Fibroblast of upper back skin (primary cell): ENCODE data around the gene ADAMTS20.
"Not testable (repeated sequence)": the region's sequence is repeated elsewhere in the genome, so short reads cannot be mapped to it uniquely, and the experiment has no call there.

ENCODE experiments used
- DNase-seq: peaks from one replicate; pipeline ENCODE4 v3.0.0-alpha.2; 2013

Gene ADAMTS20, protein sequence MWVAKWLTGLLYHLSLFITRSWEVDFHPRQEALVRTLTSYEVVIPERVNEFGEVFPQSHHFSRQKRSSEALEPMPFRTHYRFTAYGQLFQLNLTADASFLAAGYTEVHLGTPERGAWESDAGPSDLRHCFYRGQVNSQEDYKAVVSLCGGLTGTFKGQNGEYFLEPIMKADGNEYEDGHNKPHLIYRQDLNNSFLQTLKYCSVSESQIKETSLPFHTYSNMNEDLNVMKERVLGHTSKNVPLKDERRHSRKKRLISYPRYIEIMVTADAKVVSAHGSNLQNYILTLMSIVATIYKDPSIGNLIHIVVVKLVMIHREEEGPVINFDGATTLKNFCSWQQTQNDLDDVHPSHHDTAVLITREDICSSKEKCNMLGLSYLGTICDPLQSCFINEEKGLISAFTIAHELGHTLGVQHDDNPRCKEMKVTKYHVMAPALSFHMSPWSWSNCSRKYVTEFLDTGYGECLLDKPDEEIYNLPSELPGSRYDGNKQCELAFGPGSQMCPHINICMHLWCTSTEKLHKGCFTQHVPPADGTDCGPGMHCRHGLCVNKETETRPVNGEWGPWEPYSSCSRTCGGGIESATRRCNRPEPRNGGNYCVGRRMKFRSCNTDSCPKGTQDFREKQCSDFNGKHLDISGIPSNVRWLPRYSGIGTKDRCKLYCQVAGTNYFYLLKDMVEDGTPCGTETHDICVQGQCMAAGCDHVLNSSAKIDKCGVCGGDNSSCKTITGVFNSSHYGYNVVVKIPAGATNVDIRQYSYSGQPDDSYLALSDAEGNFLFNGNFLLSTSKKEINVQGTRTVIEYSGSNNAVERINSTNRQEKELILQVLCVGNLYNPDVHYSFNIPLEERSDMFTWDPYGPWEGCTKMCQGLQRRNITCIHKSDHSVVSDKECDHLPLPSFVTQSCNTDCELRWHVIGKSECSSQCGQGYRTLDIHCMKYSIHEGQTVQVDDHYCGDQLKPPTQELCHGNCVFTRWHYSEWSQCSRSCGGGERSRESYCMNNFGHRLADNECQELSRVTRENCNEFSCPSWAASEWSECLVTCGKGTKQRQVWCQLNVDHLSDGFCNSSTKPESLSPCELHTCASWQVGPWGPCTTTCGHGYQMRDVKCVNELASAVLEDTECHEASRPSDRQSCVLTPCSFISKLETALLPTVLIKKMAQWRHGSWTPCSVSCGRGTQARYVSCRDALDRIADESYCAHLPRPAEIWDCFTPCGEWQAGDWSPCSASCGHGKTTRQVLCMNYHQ (N-terminal part only)

DNA sequence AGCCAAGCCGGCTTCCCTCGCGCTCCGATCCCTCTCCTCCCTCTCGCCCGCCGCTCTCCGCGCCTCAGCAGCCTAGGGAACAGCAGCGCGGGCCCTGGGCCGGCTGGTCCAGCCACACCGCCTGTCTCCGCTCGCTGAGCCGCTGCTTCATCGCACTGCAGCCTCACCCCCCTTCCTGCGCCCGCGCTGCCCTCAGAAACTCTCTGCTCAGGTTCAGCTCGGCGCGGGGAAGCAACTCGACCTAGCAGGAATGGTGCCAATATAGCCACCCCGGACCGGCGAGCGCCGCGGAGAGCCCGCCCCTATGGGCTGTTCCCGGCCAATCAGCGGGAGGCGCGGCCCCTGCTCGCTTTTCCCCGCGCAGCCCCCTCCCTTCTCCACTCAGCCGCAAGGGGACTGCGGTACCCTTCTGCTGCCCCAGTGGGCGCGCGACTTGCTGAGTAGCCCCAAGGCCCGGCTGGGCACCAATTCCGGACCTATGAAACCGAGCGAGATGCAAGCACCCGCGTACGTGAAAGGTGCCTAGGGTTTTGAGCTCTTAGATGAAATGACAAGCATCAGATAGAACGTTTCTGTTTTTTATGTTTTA, at the start of gene ADAMTS20:
Gene ADAMTS20 (minus strand): TSS at position 233 of the 589 bp plus-strand sequence. CDS start 282 bp downstream, outside the sequence.
- peak; percentile 20 for DNase-seq

DNA sequence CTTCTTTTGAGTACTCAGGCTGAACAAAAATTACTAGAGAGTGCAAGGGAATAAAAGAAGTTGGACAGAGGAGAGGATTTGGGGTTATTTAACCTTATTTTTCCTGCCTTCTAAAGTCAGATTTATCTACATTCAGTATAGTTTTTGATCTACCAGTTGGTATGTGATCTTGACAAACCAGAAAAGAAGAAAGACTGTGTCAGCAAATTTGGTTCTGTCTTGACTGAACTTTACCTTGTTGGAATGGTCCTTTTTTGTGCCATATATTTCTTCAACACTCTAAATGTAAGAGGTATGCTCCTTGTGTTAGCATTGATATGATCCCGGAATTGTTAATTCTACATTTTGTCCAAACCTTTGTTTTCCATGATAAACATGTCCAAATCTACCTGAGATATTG, 47.7 kb upstream of the ADAMTS20 start:
- DNase-seq, result no peak

DNA sequence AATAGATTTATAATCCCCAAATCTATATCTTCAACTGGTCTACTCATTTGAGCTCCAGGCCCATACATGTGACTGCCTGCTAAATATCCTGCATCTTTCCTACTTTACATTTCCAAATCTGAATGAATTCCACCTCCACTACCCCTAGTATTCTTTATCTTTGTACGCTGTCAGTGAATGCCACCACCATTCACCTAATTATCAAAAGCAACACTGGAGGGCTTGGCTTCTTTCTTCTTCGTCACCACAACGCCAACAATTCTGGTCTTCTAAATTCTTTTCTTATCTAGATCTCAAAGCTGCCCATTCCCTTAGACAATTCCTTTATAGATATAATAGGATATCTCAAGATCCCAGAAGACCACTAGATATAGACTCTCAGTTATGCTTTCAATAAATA, 47.1 kb upstream of the ADAMTS20 start:
- no peak for DNase-seq

DNA sequence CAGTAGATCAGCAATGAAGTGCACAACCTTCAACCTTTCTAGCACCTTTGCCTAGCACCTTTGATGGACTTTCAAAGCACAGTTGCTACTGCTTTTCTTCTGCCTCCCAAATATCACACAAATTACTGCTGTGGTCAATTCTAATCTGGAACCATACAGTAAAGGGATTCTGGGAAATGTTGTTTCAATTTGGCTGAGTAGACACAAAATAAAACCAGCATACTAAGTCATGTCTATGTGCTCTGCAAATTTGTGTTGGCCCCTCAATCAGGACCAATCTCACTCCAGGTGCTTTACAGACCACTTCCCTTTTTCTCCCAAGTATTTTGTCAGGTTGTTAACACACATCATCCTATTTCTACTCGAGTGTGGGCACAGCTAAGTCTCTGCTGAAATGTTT, 38.3 kb upstream of the ADAMTS20 start:
- no peak for DNase-seq

DNA sequence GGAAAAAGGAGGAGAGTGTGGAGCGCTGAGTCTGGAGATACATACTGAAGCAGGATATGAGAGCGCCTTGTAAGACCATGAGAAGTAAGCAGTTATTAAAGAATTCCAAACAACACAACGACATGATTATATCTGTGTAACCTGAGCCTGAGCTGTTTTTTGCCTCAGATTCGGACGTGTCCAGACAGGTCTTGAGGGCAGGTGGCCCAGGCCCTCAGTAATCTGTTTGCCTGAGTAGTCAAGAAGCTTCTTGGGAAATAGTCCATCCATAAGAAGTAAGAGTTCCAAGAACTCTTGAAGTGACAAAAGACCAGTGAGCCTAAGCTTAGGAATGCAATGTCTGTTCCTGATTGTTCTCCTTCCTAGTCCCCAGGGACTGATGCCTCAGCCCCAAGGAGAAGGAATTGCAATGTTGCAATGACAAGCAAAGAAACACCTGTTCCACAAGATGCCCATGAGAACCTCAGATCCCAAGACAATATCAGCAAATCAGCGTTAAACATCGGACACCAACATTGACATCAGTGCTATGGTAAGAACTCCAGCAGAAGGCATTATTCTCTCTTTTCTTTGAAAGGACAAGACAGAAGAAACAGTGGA, 34.7 kb upstream of the ADAMTS20 start:
- DNase-seq, result no peak

DNA sequence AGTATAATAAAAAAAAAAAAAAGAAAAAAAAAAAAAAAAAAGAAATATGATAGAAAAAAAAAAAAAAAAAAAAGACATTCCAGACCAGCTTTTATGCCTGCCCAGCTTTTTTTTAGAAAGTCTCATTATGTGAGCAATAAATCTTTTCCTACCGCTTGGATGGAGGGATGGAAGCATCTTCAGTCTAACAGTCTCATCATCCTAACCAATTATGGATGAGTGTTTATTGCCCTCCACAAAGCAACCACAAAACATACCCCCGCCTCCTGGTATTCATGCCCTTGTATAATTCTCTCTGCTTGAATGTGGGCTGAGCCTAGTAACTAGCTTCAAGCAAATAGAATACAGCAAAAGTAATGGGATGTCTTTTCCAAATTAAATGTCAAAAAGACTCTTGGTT, 33.7 kb upstream of the ADAMTS20 start:
- DNase-seq, result no peak

DNA sequence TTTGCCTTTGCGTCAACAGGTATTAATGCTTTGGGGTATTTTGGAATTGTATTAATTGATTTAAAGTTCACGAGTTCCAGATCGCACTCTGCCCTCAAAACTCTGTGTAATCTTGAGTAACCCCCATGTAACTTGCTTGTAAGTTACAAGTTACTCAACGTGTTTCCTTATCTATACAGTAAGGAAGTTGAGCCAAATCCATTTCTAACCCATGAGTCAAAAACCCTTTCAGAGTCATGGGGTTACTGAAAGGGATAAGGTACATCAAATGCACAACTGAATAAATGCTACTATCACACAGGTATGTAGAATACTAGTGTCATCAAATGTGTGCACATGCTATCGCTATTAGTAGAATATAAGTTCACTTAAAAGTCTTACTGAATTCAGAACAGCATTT, 28.6 kb upstream of the ADAMTS20 start:
- no peak for DNase-seq

DNA sequence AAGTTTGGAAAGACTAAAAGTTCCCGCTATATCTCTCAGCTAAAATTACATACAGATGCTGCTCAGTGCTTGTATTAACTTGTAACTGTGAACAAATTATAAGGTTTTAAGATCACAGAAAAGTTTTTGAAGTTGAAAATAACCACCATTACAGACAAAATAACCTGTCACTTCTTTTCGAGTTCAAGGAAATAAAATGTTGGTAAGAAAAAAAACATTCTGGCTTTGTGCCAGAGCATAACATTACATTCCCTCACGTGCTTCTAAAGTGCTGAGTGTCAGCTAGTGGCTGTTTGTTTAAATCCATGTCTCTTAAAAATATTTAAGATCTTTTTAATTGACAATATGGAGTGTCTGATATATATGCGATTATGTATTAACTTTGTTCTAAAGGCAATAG, 27.2 kb upstream of the ADAMTS20 start:
- peak; percentile 3 for DNase-seq

DNA sequence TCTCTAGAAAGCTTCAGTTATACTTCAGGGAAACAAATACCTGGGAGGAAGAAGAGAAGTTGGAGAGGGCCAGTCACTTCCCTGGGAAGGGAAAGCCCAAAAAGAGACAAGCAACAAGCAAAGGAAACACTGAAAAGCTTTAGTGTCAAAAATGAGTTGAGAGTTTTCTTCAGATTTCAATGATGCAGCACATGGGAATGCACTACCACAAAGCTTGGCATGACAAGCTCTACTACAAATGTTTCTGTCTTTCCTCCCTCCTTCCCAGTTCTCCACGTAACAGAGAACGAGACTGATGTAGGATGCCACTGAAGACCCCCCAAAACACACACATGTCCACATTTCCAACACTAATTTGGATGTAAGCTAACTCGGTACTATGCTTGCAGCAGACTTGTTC, 26.8 kb upstream of the ADAMTS20 start:
- DNase-seq, result peak; percentile 63

DNA sequence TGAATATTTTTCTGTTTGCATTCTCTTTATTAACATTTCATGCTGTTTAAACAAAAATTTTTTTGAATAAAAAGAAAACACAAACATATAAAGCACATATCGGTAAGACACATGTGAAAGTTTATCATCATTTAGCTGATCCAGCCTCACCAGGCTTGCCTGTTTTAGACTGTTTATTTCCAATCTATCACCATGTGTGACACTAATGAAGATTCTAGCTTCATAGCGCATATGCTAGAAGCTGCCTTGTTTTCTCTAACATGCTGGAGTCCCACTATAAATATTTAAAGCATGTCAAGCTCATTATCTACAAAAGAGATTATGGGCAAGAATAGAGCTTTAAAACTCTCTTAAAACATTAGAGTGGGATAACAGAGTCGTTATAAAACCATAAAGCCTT, 25.4 kb upstream of the ADAMTS20 start:
- DNase-seq, result no peak

DNA sequence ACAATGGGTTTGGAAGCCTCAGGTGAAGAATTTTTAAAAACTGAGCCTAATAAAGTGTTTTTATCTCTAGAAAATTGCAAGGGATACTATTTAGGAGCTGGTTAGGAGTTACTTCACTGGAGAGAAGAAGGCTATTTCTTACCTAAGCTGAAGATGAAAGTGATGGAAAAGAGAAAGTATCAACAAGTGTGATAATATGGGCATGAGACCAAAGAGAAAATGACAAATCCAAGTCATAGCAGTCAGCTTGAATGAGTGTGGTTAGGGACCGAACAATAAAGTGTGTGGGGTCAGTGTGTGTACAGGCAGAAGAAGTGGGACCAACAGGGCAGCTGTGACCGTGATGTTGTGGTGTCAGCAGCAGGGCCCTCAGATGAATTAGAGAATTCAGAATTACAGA, 24.2 kb upstream of the ADAMTS20 start:
- DNase-seq, result no peak

DNA sequence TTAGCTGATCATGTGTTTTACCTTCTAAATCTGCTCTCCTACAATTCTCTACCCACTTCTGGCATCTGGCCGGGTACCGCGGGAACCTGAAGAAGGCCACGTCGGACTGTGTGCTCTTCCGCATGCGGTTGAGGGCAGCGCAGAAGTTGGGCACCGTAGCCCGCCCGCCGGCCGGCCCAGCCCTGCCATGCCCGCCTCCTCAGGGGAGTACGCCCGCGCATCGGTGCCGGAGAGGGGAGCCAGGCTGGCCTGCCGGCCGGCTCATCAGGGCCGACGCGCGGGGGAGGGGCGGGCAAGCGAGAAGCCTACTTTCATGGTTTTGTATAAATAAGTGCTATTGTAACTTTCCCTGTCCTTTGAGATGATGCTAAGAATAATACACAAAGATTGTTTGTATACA, 19.9 kb upstream of the ADAMTS20 start:
- DNase-seq, result no peak

DNA sequence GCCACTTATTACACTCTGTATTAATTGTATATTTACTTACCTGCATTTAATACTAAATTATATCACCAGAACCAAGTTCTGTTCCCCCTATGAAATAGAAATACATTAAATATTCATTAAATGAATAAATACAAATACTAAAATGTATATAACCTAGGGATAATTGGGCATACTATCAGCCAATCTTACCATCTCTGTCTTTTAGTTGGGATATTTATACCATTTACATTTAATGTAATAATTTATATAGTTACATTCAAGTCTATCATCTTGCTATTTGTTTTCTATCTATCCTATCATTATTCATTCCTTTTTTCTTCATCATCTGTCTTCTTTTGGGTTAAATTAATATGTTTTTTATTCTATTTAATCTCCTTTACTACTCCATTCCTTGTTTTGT, 4.1 kb upstream of the ADAMTS20 start:
- DNase-seq, result no peak

DNA sequence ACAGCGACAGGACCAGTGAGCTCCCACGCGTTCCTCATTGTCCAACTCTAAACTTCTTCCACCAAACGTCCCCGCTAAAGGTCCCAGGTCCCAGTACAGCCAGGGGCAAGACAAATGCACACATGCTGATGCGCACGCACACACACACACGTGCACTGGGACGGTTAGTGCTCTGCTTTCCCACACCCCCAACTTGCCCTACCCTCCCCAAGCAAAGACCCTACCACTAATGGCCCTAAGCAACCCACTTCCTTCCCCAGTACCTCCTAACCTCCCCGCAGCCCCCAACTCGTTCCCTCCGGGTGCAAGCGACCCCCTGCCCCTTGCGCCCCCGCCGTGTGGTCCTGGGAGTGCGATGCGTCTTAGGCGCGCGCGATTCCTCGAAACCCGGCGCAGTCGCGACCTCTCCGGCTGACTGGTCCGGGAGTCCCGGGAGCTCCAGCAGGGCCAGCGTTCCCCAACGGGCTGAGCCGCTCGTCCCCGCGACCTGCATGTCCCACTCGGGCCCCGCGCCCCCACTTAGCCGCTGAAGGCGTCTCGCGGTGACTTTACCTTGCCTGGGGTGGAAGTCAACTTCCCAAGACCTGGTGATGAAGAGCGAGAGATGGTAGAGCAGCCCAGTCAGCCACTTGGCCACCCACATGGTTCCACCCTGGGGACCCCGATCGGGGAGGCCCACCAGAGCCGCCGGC, 578 bp downstream of the ADAMTS20 start:
- DNase-seq, result peak; percentile 1

DNA sequence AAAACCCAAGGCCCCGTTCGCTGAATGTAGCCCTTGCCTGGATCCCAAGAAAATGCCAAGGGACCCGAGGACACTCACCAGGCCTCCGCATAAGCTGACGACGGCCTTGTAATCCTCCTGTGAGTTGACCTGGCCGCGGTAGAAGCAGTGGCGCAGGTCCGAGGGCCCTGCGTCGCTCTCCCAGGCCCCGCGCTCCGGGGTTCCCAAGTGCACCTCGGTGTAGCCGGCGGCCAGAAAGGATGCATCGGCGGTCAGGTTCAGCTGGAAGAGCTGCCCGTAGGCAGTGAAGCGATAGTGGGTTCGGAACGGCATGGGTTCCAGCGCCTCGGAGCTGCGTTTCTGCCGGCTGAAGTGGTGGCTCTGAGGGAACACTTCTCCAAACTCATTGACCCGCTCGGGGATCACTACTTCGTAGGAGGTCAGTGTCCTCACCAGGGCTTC, 1.2 kb downstream of the ADAMTS20 start:
- DNase-seq, result no peak

DNA sequence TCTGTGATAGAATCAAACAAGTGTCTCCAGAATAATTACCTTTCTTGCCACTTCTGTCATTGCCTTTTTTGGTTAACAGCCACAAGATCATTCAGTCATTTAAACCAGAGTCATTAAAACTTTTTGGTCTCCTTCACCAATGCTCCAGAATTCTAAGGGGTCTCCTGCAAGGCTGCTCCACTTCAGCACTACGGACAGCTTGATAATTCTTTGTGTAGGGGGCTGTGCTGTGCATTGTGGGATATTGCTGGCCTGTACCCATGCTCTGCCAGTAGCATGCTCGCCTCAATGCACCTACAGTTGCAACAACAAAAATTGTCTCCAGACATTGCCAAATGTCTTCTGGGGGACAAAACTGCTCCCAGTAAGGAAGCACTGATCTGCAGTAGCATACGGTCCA, 7.3 kb downstream of the ADAMTS20 start:
- DNase-seq, result no peak

DNA sequence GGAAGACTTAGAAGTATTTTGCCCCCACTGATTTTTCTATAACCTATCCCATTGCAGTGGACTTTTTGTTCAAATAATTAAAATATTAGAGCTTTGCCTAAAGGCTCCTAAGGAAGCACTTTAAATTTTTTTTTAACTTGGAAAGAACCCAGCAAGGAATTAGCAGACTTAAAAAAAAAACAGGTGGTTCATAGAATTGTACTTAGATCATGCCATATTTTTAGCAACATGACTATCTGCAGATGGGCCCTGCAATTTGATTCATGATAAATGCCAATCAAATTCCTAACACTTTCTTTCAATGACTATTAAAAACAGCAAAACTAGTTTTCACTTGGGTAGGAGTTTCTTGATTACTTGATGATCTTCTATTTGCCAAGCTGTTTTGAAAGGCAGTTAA, 11.5 kb downstream of the ADAMTS20 start:
- peak; percentile 61 for DNase-seq

DNA sequence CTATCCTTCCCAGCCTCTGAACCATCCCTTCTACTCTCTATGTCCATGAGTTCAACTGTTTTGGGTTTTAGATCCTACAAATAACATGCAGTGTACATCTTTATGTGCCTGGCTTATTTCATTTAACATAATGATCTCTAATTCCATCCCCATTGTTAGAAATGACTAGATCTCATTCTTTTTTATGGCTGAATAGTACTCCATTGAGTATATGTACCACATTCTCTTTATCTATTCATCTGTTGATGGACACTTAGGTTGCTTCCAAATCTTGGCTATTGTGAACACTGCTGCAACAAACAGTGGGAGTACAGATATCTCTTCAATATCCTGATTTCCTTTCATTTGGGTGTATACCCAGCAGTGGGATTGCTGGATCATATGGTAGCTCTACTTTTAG, 14.3 kb downstream of the ADAMTS20 start:
- not testable (repeated sequence) for DNase-seq

DNA sequence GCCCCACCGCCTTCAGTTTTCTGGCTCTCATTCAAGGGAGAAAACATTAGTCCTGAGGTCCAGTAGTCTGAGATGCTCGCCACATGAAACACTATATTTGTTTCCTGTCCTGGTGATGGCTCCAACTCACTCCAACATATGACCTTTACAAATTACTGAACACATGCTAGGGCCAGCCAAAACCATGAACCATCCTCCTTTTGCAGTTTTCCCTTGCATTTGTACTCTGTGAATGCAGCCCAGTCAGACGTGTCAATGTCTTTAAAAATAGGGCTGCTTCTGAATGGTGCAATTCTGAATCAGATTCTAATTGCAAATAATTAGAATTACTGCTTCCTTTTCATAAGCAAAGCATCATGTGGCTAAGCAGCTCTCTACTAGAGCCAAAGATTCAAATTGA, 36.0 kb downstream of the ADAMTS20 start:
- DNase-seq, result no peak

DNA sequence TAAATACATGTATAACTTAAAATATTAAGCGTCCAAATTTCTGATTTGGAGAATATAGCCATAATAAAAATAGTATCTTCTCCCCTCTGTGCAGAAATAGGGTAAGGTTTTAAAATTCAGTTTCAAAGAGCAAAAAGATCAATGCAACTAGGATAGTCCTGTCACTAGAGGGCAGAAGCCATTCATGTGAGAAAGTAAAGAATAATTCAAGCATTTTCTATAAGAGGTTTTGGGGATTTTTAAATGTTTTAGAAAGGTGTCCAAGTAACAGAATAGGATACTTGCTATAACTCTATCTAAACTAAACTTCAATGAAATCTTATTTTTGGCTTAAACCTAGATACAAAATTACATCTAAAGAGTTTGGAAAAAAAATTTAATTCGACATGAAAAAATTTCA, 50.3 kb downstream of the ADAMTS20 start:
- peak; percentile 44 for DNase-seq

DNA sequence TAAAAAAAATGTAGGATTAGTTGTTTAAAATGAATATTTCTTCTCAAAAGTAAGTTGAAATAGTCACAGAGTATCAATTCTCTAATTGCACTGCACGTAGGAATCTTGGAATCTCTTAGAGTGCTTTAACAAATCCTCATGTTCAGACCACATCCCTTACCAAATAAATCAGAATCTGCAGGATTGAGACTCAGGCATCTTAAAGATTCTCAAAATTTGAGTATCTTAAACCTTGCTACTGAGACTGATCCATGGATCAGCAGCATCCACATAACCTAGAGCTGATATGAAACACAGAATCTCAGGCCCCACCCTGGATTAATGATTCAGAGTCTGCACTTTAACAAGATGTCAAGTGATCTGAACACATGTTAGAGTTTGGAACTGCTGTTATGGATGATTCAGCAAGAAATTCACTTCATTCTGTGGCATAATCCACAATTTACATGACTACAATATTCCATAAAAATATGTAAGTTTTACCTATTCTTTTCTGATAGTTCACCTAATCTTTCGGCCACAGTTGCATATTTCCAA, 58.7 kb downstream of the ADAMTS20 start:
- DNase-seq, result no peak
